Spleen (tissue), 7 donors: ENCODE data around the gene NCS1.

Source experiments
- POLR2A ChIP-seq, 3 donors: fragments of 450-650 bp; IDR thresholded peaks; one replicate each; pipeline ENCODE4 v1.5.1; 2017; ENCODE audit warnings: antibody characterized with exemption in 3 of 3, mild to moderate bottlenecking in 1 of 3
- TF ChIP-seq, protein P1 (sequence below), 11 experiments: fragments of 200-600 bp in 7 of 11; fragments of 450-650 bp in 4 of 11; sonication (generic) in 4 of 11; IDR thresholded peaks in 8 of 11; conservative IDR thresholded peaks in 3 of 11; 1 replicate in 7 of 11; 2 replicates in 4 of 11; pipeline versions ENCODE4 v1.4.0 to v1.8.0; 2016 to 2021; ENCODE audit warnings: antibody characterized with exemption in 11 of 11, inconsistent platforms in 4 of 11, mild to moderate bottlenecking in 1 of 11
- donor health status: DM: no; HTN: no; CAD: no; lungs with moderate emphysema.
- donor health status: DM: no; HTN: no; CAD: no.
- donor health status: DM: no; HTN: no; CAD: no.

GRCh38 chr9:130243882-130244170 lies 71.6 kb downstream of the NCS1 start:
- TF ChIP-seq, protein P1, sequence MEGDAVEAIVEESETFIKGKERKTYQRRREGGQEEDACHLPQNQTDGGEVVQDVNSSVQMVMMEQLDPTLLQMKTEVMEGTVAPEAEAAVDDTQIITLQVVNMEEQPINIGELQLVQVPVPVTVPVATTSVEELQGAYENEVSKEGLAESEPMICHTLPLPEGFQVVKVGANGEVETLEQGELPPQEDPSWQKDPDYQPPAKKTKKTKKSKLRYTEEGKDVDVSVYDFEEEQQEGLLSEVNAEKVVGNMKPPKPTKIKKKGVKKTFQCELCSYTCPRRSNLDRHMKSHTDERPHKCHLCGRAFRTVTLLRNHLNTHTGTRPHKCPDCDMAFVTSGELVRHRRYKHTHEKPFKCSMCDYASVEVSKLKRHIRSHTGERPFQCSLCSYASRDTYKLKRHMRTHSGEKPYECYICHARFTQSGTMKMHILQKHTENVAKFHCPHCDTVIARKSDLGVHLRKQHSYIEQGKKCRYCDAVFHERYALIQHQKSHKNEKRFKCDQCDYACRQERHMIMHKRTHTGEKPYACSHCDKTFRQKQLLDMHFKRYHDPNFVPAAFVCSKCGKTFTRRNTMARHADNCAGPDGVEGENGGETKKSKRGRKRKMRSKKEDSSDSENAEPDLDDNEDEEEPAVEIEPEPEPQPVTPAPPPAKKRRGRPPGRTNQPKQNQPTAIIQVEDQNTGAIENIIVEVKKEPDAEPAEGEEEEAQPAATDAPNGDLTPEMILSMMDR (IDR thresholded peaks at IDR 0.05 in 8 of 11, conservative IDR thresholded peaks at IDR 0.05 in 3 of 11): no peak
- no peak for TF ChIP-seq POLR2A (IDR thresholded peaks at IDR 0.05)
